GM19035 (cell line): ENCODE results near the gene TSC2.

Experiments
- ATAC-seq: cut with Tn5 transposase; IDR thresholded peaks from one replicate; pipeline ENCODE4 v1.9.1; 2021; ENCODE audit not compliant: unreplicated experiment

Gene TSC2

GRCh38 chr16:2042986-2043666 lies 4.7 kb upstream of the TSC2 start:
- ATAC-seq, result no peak

- ATAC-seq, result no peak
Measured at GRCh38 chr16:2043667-2044451, 3.9 kb upstream of the TSC2 start.

GRCh38 chr16:2044541-2044940 lies 3.2 kb upstream of the TSC2 start:
- ATAC-seq, result no peak

GRCh38 chr16:2045965-2046892 lies 1.6 kb upstream of the TSC2 start:
- ATAC-seq, result no peak

- ATAC-seq, result no peak
Measured at GRCh38 chr16:2046893-2047329, 874 bp upstream of the TSC2 start.

- no peak for ATAC-seq
Measured at GRCh38 chr16:2048116-2048543, 345 bp downstream of the TSC2 start.

GRCh38 chr16:2053211-2053610 lies 5.4 kb downstream of the TSC2 start:
- no peak for ATAC-seq

GRCh38 chr16:2053897-2054296 lies 6.1 kb downstream of the TSC2 start:
- no peak for ATAC-seq

- ATAC-seq, result no peak
Measured at GRCh38 chr16:2054543-2055245, 6.9 kb downstream of the TSC2 start.

GRCh38 chr16:2056077-2056476 lies 8.3 kb downstream of the TSC2 start:
- no peak for ATAC-seq

- ATAC-seq, result no peak
Measured at GRCh38 chr16:2056681-2057407, 9.1 kb downstream of the TSC2 start.

GRCh38 chr16:2057438-2057837 lies 9.7 kb downstream of the TSC2 start:
- no peak for ATAC-seq

- ATAC-seq, result no peak
Measured at GRCh38 chr16:2058420-2058819, 10.6 kb downstream of the TSC2 start.

GRCh38 chr16:2058872-2059271 lies 11.1 kb downstream of the TSC2 start:
- ATAC-seq, result no peak

- no peak for ATAC-seq
Measured at GRCh38 chr16:2060346-2060745, 12.6 kb downstream of the TSC2 start.

- no peak for ATAC-seq
Measured at GRCh38 chr16:2061023-2061422, 13.2 kb downstream of the TSC2 start.

GRCh38 chr16:2061526-2061925 lies 13.7 kb downstream of the TSC2 start:
- ATAC-seq, result no peak

- ATAC-seq, result no peak
Measured at GRCh38 chr16:2062801-2063200, 15.0 kb downstream of the TSC2 start.

- ATAC-seq, result no peak
Measured at GRCh38 chr16:2063861-2064260, 16.1 kb downstream of the TSC2 start.

- ATAC-seq, result no peak
Measured at GRCh38 chr16:2064368-2064945, 16.7 kb downstream of the TSC2 start.
